Smooth muscle cell (in vitro differentiated cells): ENCODE data around the gene RECK. TPM values are rescaled to one million over a fixed set of nuclear protein-coding genes. Genes with fewer than 3 reads are reported as not detected.
A peak's percentile ranks its signal among the peaks of the same experiment; 100 is the strongest.

Experiments used
- DNase-seq: peaks from one replicate; lab custom pipeline; 2025; ENCODE audit not compliant: unreplicated experiment; lab: John Stamatoyannopoulos, UW
- H2AFZ ChIP-seq: fragments of 200-600 bp; sonication (generic); 2 replicates; pipeline ENCODE4 v1.6.0; 2016; ENCODE audit warnings: antibody characterized with exemption, low read depth, mild to moderate bottlenecking
- H3F3A ChIP-seq: fragments of 200-600 bp; sonication (generic); 2 replicates; pipeline ENCODE4 v1.6.0; 2017; ENCODE audit warnings: antibody characterized with exemption, low read depth
- H3K27ac ChIP-seq: fragments of 200-600 bp; sonication (generic); 2 replicates; pipeline ENCODE4 v1.5.1; 2016; ENCODE audit warnings: low read depth, mild to moderate bottlenecking
- H3K27me3 ChIP-seq: fragments of 200-600 bp; sonication (generic); 2 replicates; pipeline ENCODE4 v1.6.1; 2016; ENCODE audit warnings: low read depth, mild to moderate bottlenecking
- H3K36me3 ChIP-seq: fragments of 200-600 bp; sonication (generic); 2 replicates; pipeline ENCODE4 v1.5.1; 2016; ENCODE audit warnings: low read depth
- H3K4me1 ChIP-seq: fragments of 200-600 bp; sonication (generic); 2 replicates; pipeline ENCODE4 v1.5.1; 2016; ENCODE audit warnings: low read depth
- H3K4me2 ChIP-seq: fragments of 200-600 bp; sonication (generic); 2 replicates; pipeline ENCODE4 v1.6.0; 2016; ENCODE audit warnings: mild to moderate bottlenecking
- H3K4me3 ChIP-seq: fragments of 200-600 bp; sonication (generic); 2 replicates; pipeline ENCODE4 v1.5.1; 2016; ENCODE audit warnings: mild to moderate bottlenecking
- H3K79me2 ChIP-seq: fragments of 200-600 bp; sonication (generic); 2 replicates; pipeline ENCODE4 v1.6.0; 2016; ENCODE audit warnings: low read depth, mild to moderate bottlenecking
- H3K9ac ChIP-seq: fragments of 200-600 bp; sonication (generic); 2 replicates; pipeline ENCODE4 v1.6.0; 2016; ENCODE audit warnings: low read depth
- H3K9me3 ChIP-seq: fragments of 200-600 bp; sonication (generic); replicated peaks from 2 replicates; pipeline ENCODE4 v1.5.1; 2016; ENCODE audit warnings: low read depth
- H4K20me1 ChIP-seq: fragments of 200-600 bp; sonication (generic); 2 replicates; pipeline ENCODE4 v1.6.0; 2016; ENCODE audit warnings: low read depth
- WGBS: methylation state at CpG from one replicate; pipeline ENCODE4 v1.1.7; 2016; ENCODE audit warnings: low lambda C conversion rate; 5-methylcytosine and 5-hydroxymethylcytosine counted together
- polyA plus RNA-seq: library from polyadenylated mRNA; unstranded; fragments of >200 nt; fragmentation: Nextera tagmentation; extraction: Ambion mirVana; gene quantifications from 2 replicates; pipeline ENCODE4 v1.2.1, GENCODE V29; 2016
- total RNA-seq: library from RNA; depleted of rRNA; stranded (reverse); fragments of >200 nt; gene quantifications from 2 replicates; pipeline ENCODE4 v1.2.3, GENCODE V29; 2014
- TF ChIP-seq, protein P1 (sequence below): fragments of 200-600 bp; sonication (generic); IDR thresholded peaks from 2 replicates; pipeline ENCODE4 v1.5.1; 2017; ENCODE audit warnings: borderline replicate concordance, mild to moderate bottlenecking, antibody characterized with exemption; ENCODE audit not compliant: insufficient read depth, poor library complexity, severe bottlenecking

The RECK gene
- total and polyA plus RNA-seq, 2 experiments from 2014 or later, result 42.9 to 50.0 TPM

DNA sequence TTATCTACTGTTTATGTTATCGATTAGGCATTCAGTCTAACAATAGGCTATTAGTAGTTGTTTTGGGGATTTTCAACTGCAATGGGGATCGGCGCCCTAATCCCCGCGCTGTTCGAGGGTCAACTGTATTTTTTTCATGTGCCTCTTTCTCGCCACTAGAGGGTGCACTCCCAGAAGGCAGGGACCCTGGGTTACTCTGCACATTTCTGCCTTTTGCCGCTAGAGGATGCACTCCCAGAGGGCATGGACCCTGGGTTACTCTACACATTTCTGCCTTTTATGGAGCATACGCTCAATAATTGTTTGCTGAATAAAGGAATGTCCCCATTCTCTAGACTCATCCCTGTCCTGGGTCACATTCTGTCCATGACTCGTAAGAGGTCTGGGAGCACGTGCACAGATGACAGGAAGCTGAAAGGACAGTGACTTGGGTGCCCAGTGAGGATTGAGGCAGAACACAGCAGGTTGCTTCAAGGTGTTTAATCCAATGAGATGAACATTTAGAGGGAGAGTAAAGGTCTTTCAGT is 27.9 kb upstream of the RECK start:
- Histone ChIP-seq H3K36me3 (no peaks in the 10 kb centered on the region), H3K9me3 (no peaks in the 10 kb centered on the region), H3F3A (no peaks in the 10 kb centered on the region), H3K9ac (no peak overlapping the region), H2AFZ (peak overlapping the region; percentile 13), H3K79me2 (no peaks in the 10 kb centered on the region), H3K4me1 (no peaks in the 10 kb centered on the region), H3K27me3 (no peaks in the 10 kb centered on the region), H3K4me2 (peak overlapping the region; percentile 79), H3K4me3 (no peak overlapping the region), H3K27ac (no peak overlapping the region), H4K20me1 (no peaks in the 10 kb centered on the region)
- DNase-seq, result peak; percentile 10
- TF ChIP-seq, protein P1, sequence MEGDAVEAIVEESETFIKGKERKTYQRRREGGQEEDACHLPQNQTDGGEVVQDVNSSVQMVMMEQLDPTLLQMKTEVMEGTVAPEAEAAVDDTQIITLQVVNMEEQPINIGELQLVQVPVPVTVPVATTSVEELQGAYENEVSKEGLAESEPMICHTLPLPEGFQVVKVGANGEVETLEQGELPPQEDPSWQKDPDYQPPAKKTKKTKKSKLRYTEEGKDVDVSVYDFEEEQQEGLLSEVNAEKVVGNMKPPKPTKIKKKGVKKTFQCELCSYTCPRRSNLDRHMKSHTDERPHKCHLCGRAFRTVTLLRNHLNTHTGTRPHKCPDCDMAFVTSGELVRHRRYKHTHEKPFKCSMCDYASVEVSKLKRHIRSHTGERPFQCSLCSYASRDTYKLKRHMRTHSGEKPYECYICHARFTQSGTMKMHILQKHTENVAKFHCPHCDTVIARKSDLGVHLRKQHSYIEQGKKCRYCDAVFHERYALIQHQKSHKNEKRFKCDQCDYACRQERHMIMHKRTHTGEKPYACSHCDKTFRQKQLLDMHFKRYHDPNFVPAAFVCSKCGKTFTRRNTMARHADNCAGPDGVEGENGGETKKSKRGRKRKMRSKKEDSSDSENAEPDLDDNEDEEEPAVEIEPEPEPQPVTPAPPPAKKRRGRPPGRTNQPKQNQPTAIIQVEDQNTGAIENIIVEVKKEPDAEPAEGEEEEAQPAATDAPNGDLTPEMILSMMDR, result peak; percentile 99
- 9% methylated on average over 11 of the region's 11 CpGs for WGBS

DNA sequence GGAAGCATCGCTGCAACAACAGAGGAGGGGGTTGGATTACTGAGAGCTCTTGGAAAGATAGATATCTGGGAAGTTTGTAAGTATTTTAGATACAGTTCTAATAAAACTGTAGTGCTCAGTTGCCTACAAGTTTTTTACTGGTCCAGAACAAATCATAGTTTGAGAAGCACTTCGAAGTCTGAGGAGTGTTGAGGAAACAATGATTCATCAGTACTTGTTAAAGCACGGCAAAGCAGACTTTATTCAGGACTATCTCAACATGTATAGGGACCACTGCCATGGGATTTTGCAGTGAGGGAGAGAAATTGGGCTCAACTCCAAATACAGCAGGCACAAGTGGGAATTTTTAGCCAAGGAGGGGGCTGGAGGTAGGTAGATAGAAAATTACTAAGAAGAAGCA is 25.3 kb upstream of the RECK start:
- TF ChIP-seq, protein P1, result no peak
- Histone ChIP-seq H3K4me1 (no peaks in the 10 kb centered on the region), H2AFZ (no peak overlapping the region), H3K36me3 (no peaks in the 10 kb centered on the region), H3K27me3 (no peaks in the 10 kb centered on the region), H3K4me2 (peak overlapping the region; percentile 43), H4K20me1 (no peaks in the 10 kb centered on the region), H3F3A (no peaks in the 10 kb centered on the region), H3K4me3 (no peak overlapping the region), H3K9me3 (no peaks in the 10 kb centered on the region), H3K27ac (no peak overlapping the region), H3K79me2 (no peaks in the 10 kb centered on the region), H3K9ac (no peak overlapping the region)
- WGBS, result 27% methylated on average over 3 of the region's 3 CpGs
- no peak for DNase-seq

DNA sequence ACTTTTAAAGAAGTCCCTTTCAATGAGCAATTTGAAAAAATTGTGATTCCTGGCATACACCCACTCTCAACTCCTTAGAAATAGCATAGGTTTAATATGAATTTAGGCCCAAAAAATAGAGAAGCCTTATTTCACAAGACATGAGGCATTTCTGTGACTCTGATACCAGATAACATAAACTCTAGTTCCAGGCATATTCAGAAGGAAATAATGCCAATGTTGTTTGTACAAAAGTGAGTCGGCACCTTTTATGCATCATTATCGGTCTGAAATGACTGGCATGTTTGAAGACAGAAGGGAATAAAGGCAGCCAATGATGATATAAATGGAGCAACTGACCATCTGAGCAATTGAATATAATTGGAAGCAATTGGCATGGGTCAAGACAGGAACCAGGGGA is 19.4 kb upstream of the RECK start:
- H3K27ac ChIP-seq, result no peak overlapping the region
- TF ChIP-seq, protein P1, result no peak
- H3K4me1 ChIP-seq, result no peaks in the 10 kb centered on the region
- H3K9ac ChIP-seq, result no peak overlapping the region
- H3K9me3 ChIP-seq, result no peaks in the 10 kb centered on the region
- no peak for DNase-seq
- H3K36me3 ChIP-seq, result no peaks in the 10 kb centered on the region
- no peaks in the 10 kb centered on the region for H3K79me2 ChIP-seq
- no peak overlapping the region for H3K4me3 ChIP-seq
- no peak overlapping the region for H2AFZ ChIP-seq
- no peaks in the 10 kb centered on the region for H3F3A ChIP-seq
- 84% methylated on average over 2 of the region's 2 CpGs for WGBS
- H3K27me3 ChIP-seq, result no peaks in the 10 kb centered on the region
- H4K20me1 ChIP-seq, result no peaks in the 10 kb centered on the region
- no peak overlapping the region for H3K4me2 ChIP-seq

DNA sequence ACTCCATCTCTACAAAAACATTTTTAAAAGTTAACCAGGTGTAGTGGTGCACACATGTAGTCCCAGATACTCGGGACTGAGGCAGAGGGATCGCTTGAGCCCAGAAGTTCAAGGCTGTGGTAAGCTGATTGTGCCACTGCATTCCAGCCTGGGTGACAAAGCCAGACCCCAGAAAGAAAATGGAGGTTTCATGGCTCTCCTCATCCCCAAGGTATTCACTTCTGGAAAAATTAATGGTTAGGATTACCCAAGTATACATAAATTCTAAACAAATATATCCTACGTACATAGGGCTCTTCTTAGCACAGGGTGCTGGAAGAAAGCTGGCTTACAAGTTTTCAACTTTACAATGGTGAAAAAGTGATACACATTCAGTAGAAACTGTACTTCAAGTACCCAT is 18.6 kb upstream of the RECK start:
- WGBS, result 80% methylated on average over 3 of the region's 3 CpGs
- no peak overlapping the region for H3K4me2 ChIP-seq
- no peaks in the 10 kb centered on the region for H3K4me1 ChIP-seq
- H3K36me3 ChIP-seq, result no peaks in the 10 kb centered on the region
- no peak overlapping the region for H3K27ac ChIP-seq
- no peaks in the 10 kb centered on the region for H3K9me3 ChIP-seq
- TF ChIP-seq, protein P1, result no peak
- no peak overlapping the region for H3K9ac ChIP-seq
- no peaks in the 10 kb centered on the region for H3F3A ChIP-seq
- H3K79me2 ChIP-seq, result no peaks in the 10 kb centered on the region
- no peaks in the 10 kb centered on the region for H3K27me3 ChIP-seq
- no peak for DNase-seq
- H4K20me1 ChIP-seq, result no peaks in the 10 kb centered on the region
- no peak overlapping the region for H2AFZ ChIP-seq
- no peak overlapping the region for H3K4me3 ChIP-seq
